C4-2B (cell line): Measurements from ENCODE around the gene C9orf78.

ENCODE experiments used
- H3K27ac ChIP-seq: fragments of 450-650 bp; 2 replicates; pipeline ENCODE4 v1.5.1; 2017
- CTCF ChIP-seq: fragments of 450-650 bp; conservative IDR thresholded peaks from 2 replicates; pipeline ENCODE4 v1.5.1; 2017; ENCODE audit warnings: mild to moderate bottlenecking
- ZFX ChIP-seq: fragments of 450-650 bp; IDR thresholded peaks from 2 replicates; pipeline ENCODE4 v1.6.1; 2017

Gene C9orf78

GRCh38 chr9:129783516-129784361 is 51.3 kb downstream of the C9orf78 start:
- H3K27ac ChIP-seq, result no peak overlapping the region
- TF ChIP-seq CTCF, result peak; percentile 94
- TF ChIP-seq ZFX, result no peak

DNA sequence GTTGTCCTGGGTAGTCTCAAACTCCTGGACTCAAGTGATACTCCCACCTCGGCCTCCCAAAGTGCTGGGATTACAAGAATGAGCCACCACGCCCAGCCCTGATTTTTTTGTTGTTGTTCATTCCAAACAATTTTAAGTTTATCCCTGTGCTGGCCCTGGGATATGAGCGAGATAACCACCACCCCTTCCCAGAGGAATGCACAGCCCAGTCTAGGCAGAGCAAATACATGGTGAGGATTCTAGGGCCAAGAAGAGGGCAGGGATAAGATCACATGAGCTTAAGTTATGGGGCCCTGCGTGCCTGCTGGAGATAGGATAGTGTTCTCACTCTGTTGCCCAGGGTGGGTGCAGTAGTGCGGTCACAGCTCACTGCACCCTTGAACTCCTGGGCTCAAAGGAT is 53.1 kb downstream of the C9orf78 start:
- TF ChIP-seq ZFX (no peak), CTCF (no peak)
- no peak overlapping the region for H3K27ac ChIP-seq

GRCh38 chr9:129781131-129781530 is 53.9 kb downstream of the C9orf78 start:
- H3K27ac ChIP-seq, result no peak overlapping the region
- no peak for TF ChIP-seq ZFX

GRCh38 chr9:129779560-129780190 is 55.4 kb downstream of the C9orf78 start:
- no peak overlapping the region for H3K27ac ChIP-seq
- TF ChIP-seq CTCF (no peak), ZFX (no peak)

DNA sequence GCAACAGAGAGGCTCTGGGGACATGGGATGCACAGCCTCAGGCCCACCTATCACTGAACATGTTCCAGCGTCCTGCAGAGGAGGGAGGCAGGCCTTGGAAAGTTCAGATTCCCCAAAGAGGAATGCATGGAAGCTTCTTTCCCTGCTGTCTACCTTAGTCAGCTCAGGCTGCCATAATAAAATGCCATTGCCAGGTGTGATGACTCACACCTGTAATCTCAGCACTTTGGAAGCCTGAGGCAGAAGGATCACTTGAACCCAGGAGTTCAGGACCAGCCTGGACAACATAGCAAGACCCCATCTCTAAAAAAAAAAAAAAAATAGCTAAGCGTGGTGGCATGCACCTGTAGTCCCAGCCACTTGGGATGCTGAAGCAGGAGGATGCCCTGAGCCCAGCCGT is 56.6 kb downstream of the C9orf78 start:
- TF ChIP-seq CTCF (no peak), ZFX (no peak)
- no peak overlapping the region for H3K27ac ChIP-seq

DNA sequence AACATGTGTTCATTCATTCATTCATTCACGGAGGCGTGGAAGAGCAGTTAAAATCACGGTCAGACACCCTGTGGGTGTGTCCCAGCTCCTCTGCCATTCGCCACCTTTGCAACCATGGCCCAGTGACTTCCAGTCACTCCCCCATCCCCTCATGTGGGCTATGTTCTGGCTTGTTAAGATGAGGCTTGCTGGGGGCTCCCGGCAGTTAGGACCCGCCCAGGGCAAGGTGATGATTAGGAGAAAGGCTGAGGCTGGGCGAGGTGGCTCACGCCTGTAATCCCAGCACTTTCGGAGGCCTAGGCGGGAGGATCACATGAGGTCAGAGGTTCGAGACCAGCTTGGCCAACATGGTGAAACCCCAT is 57.3 kb downstream of the C9orf78 start:
- TF ChIP-seq ZFX (no peak), CTCF (no peak)
- no peak overlapping the region for H3K27ac ChIP-seq
